Activated naive CD8-positive, alpha-beta T cell treated with anti-CD3 and anti-CD28 coated beads, Interleukin-2, amount 50 U/mL, for 16 hours (primary cell): ENCODE results near the gene TXK.

Experiments used
- DNase-seq: peaks from one replicate; pipeline ENCODE4 v3.0.0-alpha.2; 2020; ENCODE audit warnings: low read depth, low spot score

Gene TXK

GRCh38 chr4:48137846-48138245 is 3.8 kb upstream of the TXK start:
- no peak for DNase-seq

- no peak for DNase-seq
Measured at GRCh38 chr4:48133669-48134068, 381 bp downstream of the TXK start.

GRCh38 chr4:48131736-48132135 is 2.3 kb downstream of the TXK start:
- no peak for DNase-seq

GRCh38 chr4:48130100-48130499 is 4.0 kb downstream of the TXK start:
- no peak for DNase-seq

GRCh38 chr4:48129307-48130014 is 4.6 kb downstream of the TXK start:
- peak; percentile 9 for DNase-seq

- peak; percentile 41 for DNase-seq
Measured at GRCh38 chr4:48127682-48128404, 6.2 kb downstream of the TXK start.

- no peak for DNase-seq
Measured at GRCh38 chr4:48127231-48127630, 6.8 kb downstream of the TXK start.

- no peak for DNase-seq
Measured at GRCh38 chr4:48126621-48127020, 7.4 kb downstream of the TXK start.

- no peak for DNase-seq
Measured at GRCh38 chr4:48124870-48125269, 9.2 kb downstream of the TXK start.

GRCh38 chr4:48122756-48123155 is 11.3 kb downstream of the TXK start:
- no peak for DNase-seq

- DNase-seq = no peak
Measured at GRCh38 chr4:48121180-48121579, 12.9 kb downstream of the TXK start.

- no peak for DNase-seq
Measured at GRCh38 chr4:48120132-48120531, 13.9 kb downstream of the TXK start.

- DNase-seq = no peak
Measured at GRCh38 chr4:48119646-48120045, 14.4 kb downstream of the TXK start.

- DNase-seq = no peak
Measured at GRCh38 chr4:48118081-48118480, 16.0 kb downstream of the TXK start.

GRCh38 chr4:48116582-48116981 is 17.5 kb downstream of the TXK start:
- DNase-seq = no peak

GRCh38 chr4:48114412-48114811 is 19.6 kb downstream of the TXK start:
- DNase-seq = no peak

- no peak for DNase-seq
Measured at GRCh38 chr4:48112017-48112667, 21.9 kb downstream of the TXK start.

- no peak for DNase-seq
Measured at GRCh38 chr4:48110452-48110978, 23.5 kb downstream of the TXK start.

- no peak for DNase-seq
Measured at GRCh38 chr4:48109413-48110263, 24.4 kb downstream of the TXK start.

GRCh38 chr4:48108309-48109073 is 25.6 kb downstream of the TXK start:
- DNase-seq = no peak

GRCh38 chr4:48105230-48105629 is 28.8 kb downstream of the TXK start:
- DNase-seq = no peak
